ENCODE measurements around the gene NUDT3. TPM values are rescaled to one million over a fixed set of nuclear protein-coding genes. Genes with fewer than 3 reads are reported as not detected.

NUDT3 gene
- total RNA-seq = 10 to 100 TPM; 36.6 to 53.6 TPM
- long read RNA-seq, full-length matches to known transcripts = 4 of 17 reads
- long read RNA-seq, partial matches to known transcripts = 0 of 17 reads
- long read RNA-seq, other reads (novel, unspliced or antisense) = 13 of 17 reads

DNA sequence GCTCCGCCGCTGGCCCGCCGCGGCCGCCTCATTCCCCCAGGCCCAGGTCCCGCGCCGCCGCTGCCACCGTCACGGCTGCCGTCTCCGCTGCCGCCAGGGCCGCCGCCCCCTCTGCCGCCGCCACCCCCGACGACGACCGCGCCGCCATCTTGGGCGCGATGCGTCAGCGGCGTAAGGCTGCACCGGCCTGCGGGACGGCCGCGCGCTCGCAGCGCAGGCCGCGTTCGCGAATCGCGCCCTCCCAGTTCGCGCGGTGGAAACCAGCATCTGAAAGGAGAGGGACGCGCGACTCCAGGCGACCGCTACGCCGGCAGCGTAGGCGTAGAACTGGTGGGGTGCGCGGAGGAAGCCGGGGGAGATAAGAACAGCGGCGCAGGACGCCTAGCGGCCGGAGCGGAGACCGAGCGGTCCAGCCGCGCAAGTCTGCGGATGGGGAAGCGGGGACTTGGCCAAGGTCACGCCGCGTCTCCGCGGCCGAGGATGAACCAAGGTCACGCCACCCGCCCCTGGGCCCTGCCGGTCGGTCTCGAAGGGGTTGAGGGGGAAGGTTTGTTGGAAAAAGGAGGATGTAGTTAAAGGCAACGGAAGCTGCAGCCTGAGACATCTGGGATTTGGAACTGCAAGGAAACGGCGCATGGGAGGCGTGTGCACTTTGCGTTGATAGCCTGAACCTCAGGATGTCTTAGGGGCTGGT lies at the start of gene NUDT3:
Gene NUDT3 (minus strand): TSS at position 173 of the 694 bp plus-strand sequence. CDS start 307 bp downstream, outside the sequence.
- DNase-seq (peak; percentile 96), ATAC-seq (peak; percentile 91 to 93)
- intact Hi-C loops (cut with DNase I) = loop anchor here in 1 of 2 donors (2.0 to 5.0 kb wide), 3 partner anchors 50 to 144 kb away; partner anchors contain the start of gene SMIM29

DNA sequence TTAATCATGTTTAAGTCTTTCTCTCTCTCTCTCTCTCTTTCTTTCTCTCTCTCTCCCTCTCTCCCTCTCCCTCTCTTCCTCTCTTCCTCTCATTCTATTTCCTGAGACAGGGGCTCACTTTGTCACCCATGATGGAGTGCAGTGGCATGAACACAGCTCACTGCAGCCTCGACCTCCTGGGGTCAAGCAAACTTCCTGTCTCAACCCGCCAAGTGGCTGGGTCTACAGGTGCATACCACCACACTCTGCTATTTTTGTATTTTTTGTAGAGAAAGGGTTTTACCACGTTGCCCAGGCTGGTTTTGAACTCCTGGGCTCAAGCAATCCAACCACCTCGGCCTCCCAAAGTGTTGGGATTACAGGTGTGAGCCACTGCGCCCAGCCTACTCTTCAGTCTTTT lies 49.1 kb upstream of the NUDT3 start:
- ATAC-seq = no peak
- intact Hi-C loops (cut with DNase I) = no loop called here
- no peak for DNase-seq

DNA sequence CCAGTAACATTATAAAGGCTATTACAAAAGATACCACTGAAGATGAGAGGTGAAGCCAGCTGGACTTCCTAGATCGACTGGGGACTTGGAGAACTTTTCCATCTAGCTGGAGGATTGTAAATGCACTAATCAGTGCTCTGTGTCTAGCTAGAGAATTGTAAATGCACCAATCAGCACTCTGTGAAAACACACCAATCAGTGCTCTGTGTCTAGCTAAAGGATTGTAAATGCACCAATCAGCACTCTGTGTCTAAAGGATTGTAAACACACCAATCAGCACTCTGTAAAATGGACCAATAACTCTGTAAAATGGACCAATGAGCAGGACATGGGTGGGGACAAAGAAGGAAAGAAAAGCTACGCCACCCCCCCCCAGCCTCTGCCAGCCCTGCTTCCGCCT lies 47.0 kb upstream of the NUDT3 start:
- ATAC-seq = no peak
- intact Hi-C loops (cut with DNase I) = no loop called here
- no peak for DNase-seq

DNA sequence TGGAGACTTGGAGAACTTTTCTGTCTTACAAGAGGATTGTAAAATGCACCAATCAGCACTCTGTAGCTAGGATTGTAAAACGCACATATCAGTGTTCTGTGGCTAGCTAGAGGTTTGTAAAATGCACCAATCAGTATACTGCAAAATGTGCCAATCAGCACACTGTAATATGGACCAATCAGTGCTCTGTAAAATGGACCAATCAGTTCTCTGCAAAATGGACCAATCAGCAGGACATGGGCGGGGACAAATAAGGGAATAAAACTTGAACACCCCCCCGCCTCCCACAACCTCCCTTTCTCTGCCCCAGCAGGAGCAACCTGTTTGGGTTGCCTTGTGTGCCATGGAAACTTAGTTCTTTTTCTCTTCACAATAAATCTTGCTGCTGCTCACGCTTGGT lies 46.2 kb upstream of the NUDT3 start:
- ATAC-seq (no peak), DNase-seq (no peak)
- intact Hi-C loops (cut with DNase I) = no loop called here

DNA sequence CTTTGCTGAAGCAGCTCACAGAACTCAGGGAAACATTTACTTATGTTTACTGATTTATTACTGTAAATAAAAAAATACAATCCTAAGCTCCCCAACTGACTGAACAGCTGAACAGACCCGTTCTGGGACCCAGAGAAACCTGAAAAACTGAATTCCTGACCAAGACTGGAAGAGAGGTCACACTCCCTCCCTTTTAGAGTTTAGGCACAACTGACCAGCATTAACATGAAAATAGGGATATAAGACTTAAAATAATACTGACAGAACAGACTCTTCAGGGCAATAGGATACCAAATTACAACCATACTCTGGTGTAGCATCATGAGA lies 45.1 kb upstream of the NUDT3 start:
- ATAC-seq (no peak), DNase-seq (no peak)
- intact Hi-C loops (cut with DNase I) = no loop called here

DNA sequence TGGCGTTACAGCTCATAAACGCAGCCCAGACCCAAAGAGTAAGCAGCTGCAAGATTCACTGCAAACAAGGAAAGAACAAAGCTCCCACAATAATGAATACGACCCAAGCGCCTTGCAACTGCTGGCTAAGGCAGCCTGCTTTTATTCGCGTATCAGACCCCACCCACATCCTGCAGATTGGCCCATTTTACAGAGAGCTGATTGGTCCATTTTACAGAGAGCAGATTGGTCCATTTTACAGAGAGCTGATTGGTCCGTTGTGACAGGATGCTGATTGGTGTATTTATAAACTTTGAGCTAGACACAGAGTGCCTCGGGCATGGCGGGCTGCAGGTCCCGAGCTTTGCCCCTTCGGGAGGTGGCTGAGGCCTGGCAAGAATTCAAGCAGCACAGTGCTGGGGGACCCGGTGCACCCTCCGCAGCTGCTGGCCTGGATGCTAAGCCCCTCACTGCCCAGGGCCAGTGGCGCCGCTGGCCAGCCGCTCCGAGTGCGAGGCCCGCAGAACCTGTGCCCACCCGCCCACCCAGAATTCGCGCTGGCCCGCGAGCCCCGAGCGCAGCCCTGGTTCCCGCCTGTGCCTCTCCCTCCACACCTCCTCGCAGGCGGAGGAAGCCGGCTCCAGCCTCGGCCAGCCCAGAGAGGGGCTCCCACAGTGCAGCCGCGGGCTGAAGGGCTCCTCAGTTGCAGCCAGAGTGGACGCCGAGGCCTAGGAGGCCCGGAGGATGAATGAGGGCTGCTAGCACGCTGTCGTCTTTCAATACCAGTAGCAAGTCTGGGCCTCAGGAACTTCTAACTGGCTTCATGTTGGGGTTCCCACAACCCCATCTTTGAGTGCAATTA lies 44.6 kb upstream of the NUDT3 start:
- intact Hi-C loops (cut with DNase I) = no loop called here

DNA sequence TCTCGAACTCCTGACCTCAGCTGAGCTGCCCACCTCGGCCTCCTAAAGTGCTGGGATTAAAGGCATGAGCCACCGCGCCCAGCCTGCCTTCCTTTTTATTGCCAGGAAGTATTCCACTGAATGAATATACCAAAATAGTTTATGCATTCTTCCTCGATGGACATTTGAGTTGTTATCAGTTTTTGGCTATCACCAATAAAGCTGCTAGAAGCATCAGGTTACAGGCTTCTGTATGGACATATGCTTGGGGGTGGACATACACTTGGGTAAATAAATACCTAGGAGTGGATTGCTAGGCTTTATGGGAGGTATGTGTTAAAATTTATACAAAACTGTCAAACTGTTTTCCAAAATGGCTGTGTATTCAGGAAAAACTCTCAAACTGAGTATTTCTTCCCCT lies 43.4 kb upstream of the NUDT3 start:
- DNase-seq (no peak), ATAC-seq (no peak)
- intact Hi-C loops (cut with DNase I) = no loop called here

More for the DNA sequence above, 44.6 kb upstream of the NUDT3 start:
- no peak for ATAC-seq
- DNase-seq = no peak

DNA sequence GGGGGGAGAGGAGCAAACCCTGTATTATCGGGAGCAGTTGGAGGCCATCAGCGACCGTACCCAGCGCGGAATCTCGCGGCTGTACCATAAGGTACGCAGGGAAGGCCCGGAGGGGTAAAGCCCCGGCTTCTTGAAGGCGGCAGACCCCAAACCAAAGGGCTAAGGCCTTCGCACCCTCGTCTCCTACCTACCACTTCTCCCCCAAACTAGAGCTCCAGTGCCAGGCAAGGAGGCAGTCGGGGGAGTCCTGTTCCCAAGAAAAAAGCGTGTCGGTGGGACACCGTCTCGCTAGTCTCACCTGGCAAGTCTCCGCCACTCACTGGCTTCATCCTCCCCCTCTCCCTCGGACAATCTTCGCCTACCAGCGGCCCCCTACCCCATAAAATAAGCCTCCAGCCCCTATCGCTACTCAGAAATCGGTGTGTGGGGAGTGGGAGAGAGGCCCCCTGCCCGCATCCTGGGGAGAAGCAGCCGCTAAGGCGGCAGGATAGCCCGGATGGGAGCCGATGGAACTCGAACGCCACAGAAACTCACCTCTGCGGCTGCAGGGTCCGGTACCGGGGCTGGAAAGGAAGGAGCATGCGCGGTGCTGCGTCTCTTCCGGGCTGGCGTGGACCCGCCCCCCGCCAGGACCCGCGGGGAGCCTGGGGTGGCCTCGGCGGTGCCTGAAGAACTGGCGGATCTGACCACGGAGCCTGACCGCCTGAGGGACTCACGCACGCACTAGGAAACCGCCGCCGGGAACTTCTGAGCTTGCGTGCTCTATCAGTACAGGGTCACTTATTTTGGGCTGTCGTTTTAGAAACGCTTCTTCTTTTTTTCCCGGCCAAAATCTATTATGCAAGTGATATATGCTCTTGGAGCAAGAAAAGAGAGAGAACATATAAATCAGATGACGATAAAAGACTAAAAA lies 33.3 kb upstream of the NUDT3 start, which contains the start of gene RPS10:
Gene RPS10 (minus strand): TSS at position 572 of the 913 bp plus-strand sequence. CDS start 848 bp downstream, outside the sequence.
- peak; percentile 99 for ATAC-seq
- intact Hi-C loops (cut with DNase I) = no loop called here

DNA sequence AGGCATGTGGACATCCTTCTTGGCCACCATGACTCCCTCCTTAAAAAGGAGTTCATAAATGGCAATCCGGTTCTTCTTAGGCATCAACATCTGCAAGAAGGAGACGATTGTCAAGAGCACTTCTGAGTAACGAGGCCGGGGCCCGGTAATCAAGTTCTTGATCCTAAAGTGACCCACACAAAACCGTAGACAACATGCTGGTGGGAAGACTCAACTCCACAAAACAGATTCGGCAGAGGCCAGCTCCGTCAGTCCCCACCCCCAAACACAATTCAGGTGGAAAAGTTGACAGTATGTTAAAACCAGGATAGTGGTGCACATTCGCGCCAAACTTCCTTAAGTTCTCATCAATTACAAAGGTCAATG lies 32.6 kb upstream of the NUDT3 start:
- ATAC-seq (peak in 1 of 2 donors; percentile 5), DNase-seq (no peak)
- intact Hi-C loops (cut with DNase I) = no loop called here

More for the DNA sequence above, 33.3 kb upstream of the NUDT3 start, which contains the start of gene RPS10:
- DNase-seq = peak; percentile 95

DNA sequence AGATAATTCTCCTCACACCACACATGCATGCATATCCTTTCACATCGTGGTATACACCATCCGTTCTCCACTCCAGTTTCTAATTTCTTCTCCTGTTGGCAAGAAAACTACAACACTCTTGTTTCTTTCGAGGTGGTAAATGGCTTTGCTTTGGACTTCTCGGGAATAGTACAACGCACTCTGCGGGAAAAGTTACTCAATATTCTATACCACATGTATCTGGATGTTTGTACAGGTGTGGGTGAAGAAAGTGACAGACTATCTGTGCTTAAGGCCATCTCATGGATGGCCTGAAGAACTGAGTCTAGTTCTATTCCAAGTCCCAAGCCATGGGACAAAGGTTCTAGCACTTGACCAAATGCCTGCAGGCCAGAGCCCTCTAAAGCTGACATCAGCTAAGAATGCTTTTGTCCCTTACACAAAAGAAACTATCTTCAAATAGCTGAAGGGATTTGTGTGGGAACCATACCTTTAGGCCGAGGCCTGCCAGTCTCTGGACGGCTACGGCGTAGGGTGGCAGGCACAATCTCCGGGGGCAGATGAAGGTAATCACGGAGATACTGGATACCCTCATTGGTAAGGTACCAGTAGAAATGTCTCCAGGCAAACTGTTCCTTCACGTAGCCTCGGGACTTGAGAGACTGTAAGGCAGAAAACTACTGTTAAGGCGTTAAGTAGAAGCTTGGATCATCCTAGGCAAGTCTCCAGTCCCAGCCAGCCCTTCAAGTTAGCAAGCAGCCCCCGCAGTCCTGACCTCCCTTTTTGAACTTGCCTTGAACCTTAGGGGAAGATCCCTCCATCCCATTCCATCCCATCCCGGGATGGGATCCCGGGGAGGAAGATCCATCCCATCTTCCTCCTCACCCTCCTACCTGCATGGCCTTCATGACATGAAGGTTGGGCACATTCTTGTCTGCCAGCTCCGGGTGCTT lies 32.0 kb upstream of the NUDT3 start:
- ATAC-seq (no peak), DNase-seq (no peak)
- intact Hi-C loops (cut with DNase I) = no loop called here

DNA sequence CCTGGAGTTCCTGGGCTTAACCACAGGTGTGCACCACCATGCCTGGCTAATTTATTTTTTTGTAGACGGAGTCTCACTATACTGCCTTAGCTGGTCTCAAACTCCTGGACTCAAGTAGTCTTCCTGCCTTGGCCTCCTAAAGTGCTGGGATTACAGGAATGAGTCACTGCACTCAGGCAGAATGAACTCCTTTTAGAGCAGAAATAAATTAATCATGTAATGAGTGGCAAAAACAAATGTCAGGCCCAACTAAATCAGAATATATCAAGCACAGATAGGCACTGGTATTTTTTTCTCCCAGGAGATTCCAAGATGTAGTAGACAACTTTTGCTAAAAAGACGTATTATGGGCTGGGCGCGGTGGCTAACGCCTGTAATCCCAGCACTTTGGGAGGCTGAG lies 30.8 kb upstream of the NUDT3 start:
- DNase-seq = no peak
- intact Hi-C loops (cut with DNase I) = no loop called here
- no peak for ATAC-seq

DNA sequence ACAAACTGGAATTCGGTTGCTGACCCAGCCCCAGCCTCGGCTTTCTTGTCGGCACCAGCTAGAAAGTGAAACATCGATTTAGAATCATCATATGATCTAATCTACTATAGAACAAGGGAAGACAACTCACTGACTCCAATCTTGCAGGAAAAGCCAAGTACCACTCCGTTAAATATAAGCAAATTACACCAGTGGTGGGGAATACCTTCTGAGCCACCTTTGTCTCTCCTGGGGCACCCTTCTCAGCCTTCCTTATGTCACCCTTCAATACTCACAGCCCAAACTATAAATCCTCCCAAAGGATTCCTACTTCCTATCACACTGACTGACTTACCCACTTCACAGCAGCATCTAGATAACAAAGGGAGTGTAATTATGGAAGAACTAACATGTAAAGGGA lies 25.9 kb upstream of the NUDT3 start:
- intact Hi-C loops (cut with DNase I) = loop anchor here in 1 of 2 donors (5.0 kb wide), 1 partner anchor 221 kb away; no protein-coding TSS in a partner anchor
- no peak for DNase-seq
- ATAC-seq = no peak

DNA sequence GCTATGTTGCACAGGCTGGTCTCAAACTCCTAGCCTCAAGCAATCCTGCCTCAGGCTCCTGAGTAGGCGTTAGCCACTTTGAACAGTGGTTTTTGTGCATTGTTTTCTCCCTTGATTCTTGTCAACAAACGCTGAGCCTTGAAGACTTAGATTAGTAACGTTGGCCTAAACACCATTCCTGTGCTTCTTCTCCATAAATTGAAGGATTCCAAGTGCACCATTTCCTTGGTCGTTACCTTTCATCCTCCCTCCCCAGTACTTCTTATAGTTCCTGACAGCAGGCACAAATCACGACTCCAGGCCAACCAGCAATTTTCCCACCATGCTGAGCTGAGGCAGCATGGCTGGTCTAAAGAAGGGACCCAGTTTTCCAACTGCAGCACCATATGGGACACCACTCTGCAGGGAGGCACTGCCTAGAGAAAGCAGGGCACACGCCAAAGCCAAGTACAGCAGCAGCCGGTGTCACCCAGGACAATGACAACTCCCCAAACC lies 24.5 kb upstream of the NUDT3 start:
- no peak for DNase-seq
- ATAC-seq = no peak
- intact Hi-C loops (cut with DNase I) = loop anchor here (2.0 to 5.0 kb wide), 2 partner anchors 220 kb away; no protein-coding TSS in a partner anchor

DNA sequence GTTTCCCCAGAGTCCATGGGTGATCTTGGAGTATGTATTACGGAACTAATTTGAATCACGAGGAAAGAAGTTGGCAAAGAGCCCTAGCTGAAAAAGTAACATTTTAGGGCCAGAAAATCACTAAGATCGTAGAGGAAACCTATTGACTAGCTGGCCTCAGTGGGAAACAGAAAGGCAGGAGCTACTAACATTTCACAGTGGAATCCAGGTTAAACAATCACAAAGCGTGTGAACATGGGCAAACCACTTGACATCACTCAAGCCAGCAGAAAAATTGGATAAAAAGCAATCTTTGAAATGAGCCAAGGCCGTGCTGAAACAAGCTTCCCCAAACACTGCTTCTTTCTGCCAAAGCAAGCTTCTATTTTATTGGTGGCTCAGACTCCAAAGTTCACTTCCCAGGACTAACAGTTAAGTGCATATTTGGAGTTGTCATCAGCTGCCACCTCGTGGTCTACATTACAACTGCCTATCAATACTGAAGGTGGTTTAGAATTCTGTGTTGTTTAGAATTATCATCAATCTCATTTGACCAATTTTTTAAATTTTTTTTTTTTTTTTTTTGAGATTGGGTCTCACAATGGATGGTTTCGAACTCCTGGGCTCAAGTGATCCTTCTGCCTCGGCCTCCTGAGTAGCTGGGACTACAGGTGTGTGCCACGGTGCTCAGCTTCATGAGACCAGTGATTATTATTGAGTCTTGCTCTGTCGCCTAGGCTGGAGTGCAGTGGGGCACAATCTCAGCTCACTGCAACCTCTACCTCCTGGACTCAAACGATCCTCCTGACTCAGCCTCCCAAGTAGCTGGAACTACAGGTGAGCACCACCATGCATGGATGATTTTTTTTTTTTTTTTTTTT lies 22.8 kb upstream of the NUDT3 start:
- intact Hi-C loops (cut with DNase I) = loop anchor here (2.0 to 5.0 kb wide), 2 partner anchors 166 to 218 kb away; partner anchors contain the start of gene SMIM29 (in 2 of the 2)
- ATAC-seq = peak; percentile 88 to 95
- peak; percentile 57 for DNase-seq

DNA sequence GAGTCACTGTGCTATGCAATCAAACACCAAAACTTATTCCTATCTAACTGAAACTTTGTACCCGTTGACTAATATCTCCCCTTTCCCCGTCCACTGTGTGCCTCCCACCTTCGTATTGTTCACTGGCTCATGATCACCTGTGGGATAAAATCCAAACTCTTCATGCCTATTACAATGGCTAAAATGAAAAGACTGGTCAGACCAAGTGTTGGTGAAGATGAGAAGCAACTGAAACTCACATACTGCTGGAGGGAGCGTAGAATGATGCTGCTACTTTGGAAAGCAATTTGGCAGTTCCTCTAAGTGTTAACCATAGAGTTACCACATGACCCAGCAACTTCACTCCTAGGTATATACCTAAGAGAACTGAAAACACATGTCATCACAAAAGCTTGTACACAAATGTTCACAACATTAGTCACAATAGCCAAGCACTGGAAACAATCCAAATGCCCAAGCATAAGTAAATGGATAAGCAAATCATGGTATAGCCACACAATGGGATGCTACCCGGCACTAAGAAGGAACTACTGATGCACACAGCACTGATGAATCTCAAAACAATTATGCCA lies 20.3 kb upstream of the NUDT3 start:
- no peak for ATAC-seq
- intact Hi-C loops (cut with DNase I) = no loop called here
- DNase-seq = no peak

DNA sequence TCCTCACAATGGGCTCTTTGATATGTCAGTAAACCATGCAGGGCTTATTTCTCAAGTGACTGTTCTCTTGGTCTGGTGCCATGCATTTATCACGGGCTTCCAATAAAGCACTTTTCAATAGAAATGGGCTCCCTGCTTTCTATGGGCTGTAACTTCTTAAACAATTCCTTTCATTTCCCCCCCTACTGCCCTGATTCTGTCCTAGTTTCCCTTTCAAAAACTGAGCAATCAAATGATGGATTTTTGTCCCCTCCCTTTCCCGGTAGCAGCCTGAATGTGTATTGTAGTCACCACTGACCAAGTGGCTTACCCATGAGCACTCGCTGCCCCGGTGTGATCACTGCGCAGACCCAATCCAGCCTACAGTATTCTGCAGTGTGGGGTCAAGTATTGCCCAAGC lies 19.5 kb upstream of the NUDT3 start:
- intact Hi-C loops (cut with DNase I) = no loop called here
- ATAC-seq (no peak), DNase-seq (no peak)

Measured in left cardiac atrium (tissue), 4 donors.